Ishikawa (cell line): ENCODE results near the gene PRKAR2B.
A peak's percentile ranks its signal among the peaks of the same experiment; 100 is the strongest.

Experiments
- CEBPB ChIP-seq: IDR thresholded peaks from 2 replicates; pipeline ENCODE4 v1.6.1; 2012
- CREB1 ChIP-seq: IDR thresholded peaks from 2 replicates; pipeline ENCODE4 v1.6.1; 2012; ENCODE audit warnings: low read depth
- EGR1 ChIP-seq: IDR thresholded peaks from 2 replicates; pipeline ENCODE4 v1.6.1; 2012
- EP300 ChIP-seq: IDR thresholded peaks from 2 replicates; pipeline ENCODE4 v1.6.1; 2012; ENCODE audit warnings: borderline replicate concordance
- FOXM1 ChIP-seq: IDR thresholded peaks from 2 replicates; pipeline ENCODE4 v1.6.1; 2012; ENCODE audit warnings: low read depth, borderline replicate concordance
- NFIC ChIP-seq: IDR thresholded peaks from 2 replicates; pipeline ENCODE4 v1.6.1; 2012
- RAD21 ChIP-seq: IDR thresholded peaks from 2 replicates; pipeline ENCODE4 v1.6.1; 2012; ENCODE audit warnings: low read depth
- REST ChIP-seq: IDR thresholded peaks from 2 replicates; pipeline ENCODE4 v1.6.1; 2012; ENCODE audit warnings: low read depth, mild to moderate bottlenecking
- TAF1 ChIP-seq: IDR thresholded peaks from 2 replicates; pipeline ENCODE4 v1.6.1; 2012; ENCODE audit warnings: low read depth, mild to moderate bottlenecking
- TCF12 ChIP-seq: IDR thresholded peaks from 2 replicates; pipeline ENCODE4 v1.6.1; 2012; ENCODE audit warnings: low read depth
- TEAD4 ChIP-seq: IDR thresholded peaks from 2 replicates; pipeline ENCODE4 v1.6.1; 2012
- USF1 ChIP-seq: IDR thresholded peaks from 2 replicates; pipeline ENCODE4 v1.6.1; 2012
- YY1 ChIP-seq: IDR thresholded peaks from 2 replicates; pipeline ENCODE4 v1.6.1; 2012; ENCODE audit warnings: low read depth
- ZBTB7A ChIP-seq: IDR thresholded peaks from 2 replicates; pipeline ENCODE4 v1.6.1; 2012; ENCODE audit warnings: low read depth
- TF ChIP-seq, protein P1 (sequence below): IDR thresholded peaks from 2 replicates; pipeline ENCODE4 v1.6.1; 2012

The PRKAR2B gene

DNA sequence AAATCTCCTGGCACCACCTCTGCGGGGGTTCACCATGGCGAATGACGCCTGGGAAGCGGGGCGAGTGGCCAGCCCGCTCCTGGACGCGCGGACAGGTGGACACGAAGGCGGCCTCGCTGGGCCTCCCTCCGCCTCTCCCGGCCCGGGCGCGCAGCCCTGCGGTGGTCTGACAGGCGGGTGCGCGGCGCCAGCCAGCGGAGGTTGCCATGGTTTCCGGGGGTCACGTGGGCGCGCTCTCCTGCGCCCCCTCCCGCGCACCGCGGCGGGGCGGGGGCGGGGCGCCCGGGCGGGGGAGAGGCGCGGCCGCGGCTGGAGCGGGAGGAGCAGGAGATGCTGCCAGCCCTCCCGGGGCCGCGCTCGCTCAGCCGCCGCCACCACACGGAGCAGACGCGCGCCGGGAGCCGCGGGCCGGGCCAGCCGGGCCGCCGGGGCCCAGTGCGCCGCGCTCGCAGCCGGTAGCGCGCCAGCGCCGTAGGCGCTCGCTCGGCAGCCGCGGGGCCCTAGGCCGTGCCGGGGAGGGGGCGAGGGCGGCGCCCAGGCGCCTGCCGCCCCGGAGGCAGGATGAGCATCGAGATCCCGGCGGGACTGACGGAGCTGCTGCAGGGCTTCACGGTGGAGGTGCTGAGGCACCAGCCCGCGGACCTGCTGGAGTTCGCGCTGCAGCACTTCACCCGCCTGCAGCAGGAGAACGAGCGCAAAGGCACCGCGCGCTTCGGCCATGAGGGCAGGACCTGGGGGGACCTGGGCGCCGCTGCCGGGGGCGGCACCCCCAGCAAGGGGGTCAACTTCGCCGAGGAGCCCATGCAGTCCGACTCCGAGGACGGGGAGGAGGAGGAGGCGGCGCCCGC, at the start of gene PRKAR2B:
Gene PRKAR2B, plus strand, starts transcription at position 359 of the 848 bp plus-strand sequence. Its CDS starts 203 bp downstream, at position 562.
- TF ChIP-seq TCF12 (no peak), EP300 (no peak), CEBPB (no peak), EGR1 (no peak), USF1 (peak; percentile 94)
- TF ChIP-seq, protein P1, sequence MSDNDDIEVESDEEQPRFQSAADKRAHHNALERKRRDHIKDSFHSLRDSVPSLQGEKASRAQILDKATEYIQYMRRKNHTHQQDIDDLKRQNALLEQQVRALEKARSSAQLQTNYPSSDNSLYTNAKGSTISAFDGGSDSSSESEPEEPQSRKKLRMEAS, result peak; percentile 42

DNA sequence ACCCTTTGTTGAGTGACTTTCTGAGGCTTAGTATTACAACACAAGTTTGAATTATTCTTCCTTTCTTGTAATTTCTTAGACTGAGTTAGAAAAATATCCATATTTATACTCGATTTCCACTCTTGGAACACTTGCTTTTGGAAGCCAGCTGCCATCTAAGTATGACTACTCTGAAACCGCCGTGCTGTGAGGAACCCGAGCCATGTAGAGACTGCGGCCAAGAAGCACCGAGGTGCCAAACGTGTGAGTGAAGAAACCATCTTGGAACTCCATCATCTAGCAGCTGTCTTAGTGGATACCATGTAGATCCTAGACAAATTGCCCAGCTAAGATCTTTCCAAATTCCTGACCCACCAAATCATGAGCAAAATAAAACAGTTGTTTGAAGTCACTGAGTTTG, 49.7 kb upstream of the PRKAR2B start:
- TF ChIP-seq CREB1, result no peak
- no peak for TF ChIP-seq NFIC
- no peak for TF ChIP-seq ZBTB7A

DNA sequence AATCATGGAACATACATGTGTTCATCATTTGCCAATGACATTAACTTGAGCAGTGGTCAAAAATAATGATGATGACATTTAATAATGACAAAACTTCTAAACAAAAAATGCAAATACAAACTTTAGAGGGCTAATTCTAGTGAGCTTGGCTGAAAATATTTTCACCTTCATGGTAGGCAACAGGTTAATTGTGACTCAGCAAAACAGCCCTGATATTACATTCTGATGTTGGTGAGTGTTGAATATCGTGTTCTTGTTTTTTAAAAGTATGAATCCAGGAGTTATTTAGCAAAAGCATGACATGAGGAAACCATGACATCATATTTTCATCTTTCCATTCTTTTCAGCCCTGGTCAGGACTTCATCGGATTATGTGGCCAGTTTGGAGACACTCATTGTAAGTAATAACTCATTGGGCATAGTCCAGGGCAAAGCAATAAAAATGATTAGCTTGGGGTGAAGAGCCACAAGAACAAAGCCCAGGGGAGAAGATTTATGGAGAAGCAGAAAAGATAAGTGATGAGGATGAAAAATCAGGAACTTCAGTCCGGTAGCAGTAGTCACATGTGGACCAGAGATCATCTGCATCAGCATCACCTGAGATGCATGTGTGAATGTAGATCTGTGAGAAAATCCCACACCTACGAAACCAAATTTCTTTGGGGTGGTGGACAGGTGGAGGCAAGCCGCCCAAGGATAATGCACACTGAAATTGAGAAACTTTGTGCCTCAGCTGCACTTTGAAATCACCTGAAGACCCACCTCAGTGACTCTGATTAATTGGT, 46.8 kb upstream of the PRKAR2B start:
- TF ChIP-seq FOXM1, result no peak
- TF ChIP-seq USF1, result no peak
- TF ChIP-seq EGR1, result no peak
- TF ChIP-seq ZBTB7A, result no peak
- no peak for TF ChIP-seq TCF12
- TF ChIP-seq EP300, result no peak
- no peak for TF ChIP-seq CREB1

DNA sequence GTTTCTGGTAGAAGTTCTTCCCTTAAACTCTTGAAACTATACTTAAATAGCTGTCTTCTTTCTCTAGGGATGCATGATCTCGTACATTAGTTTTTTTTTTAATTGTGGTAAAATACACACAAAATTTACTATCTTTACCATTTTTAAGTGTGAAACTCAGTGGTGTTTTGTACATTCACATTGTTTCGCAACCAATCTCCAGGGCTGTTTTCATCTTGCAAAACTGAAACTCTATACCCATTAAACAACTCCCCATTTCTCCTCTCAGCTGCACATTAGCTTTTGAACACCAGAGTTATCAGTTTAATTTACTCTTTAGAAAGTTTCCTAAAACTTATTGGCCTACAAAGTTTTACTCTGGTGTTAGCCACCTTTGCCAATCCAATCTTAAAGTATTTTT, 45.5 kb upstream of the PRKAR2B start:
- TF ChIP-seq CREB1 (no peak), CEBPB (peak; percentile 65)

GRCh38 chr7:107001490-107001889, 43.0 kb upstream of the PRKAR2B start:
- TF ChIP-seq, protein P1, result no peak
- TF ChIP-seq TCF12 (no peak), ZBTB7A (no peak), CREB1 (no peak)

DNA sequence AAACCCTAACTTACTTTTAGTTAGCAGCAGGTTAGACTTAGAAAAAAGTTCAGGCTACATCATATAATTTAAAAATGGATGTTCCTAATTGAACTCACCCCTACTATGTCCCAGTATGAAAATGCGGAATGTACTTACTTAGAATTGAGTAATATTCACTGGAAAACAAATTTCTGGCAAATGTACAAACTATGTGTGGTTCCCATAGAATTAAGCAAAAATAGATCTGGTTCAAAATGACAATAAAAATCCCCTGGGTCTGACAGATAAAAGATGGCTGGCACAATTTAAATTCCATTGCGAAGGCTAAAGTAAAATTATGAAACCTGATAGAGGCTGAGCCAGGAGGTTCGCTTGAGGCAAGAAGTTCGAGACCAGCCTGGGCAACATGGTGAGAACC, 42.4 kb upstream of the PRKAR2B start:
- TF ChIP-seq EGR1 (no peak), CREB1 (no peak), ZBTB7A (no peak), TEAD4 (no peak), YY1 (no peak), RAD21 (no peak), NFIC (no peak), EP300 (no peak), FOXM1 (no peak), REST (no peak), TAF1 (no peak), USF1 (no peak)
- TF ChIP-seq, protein P1, result no peak

DNA sequence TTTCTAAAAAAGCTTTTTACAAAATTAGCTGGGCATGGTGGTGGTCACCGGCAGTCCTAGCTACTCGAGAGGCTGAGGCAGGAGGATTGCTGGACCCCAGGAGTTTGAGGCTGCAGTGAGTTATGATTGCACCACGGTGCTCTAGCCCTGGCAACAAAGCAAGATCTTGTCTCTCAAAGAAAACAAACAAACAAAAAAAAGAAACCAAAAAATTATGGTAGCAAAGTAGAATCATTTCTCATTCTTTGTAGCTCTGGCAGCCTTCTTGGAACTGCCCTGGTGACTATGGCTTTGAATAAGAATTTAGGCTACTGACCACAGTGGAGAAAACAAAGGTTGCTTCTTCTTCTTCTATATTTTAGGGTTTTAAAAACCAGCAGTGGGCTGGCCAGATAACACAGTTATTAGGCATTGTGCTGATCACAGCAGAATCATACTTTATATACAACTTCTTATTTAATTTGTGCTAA, 41.9 kb upstream of the PRKAR2B start:
- TF ChIP-seq, protein P1, result no peak
